ENCODE measurements around the gene ARHGAP18. TPM values are rescaled to one million over a fixed set of nuclear protein-coding genes. Genes with fewer than 3 reads are reported as not detected.

Gene ARHGAP18, protein sequence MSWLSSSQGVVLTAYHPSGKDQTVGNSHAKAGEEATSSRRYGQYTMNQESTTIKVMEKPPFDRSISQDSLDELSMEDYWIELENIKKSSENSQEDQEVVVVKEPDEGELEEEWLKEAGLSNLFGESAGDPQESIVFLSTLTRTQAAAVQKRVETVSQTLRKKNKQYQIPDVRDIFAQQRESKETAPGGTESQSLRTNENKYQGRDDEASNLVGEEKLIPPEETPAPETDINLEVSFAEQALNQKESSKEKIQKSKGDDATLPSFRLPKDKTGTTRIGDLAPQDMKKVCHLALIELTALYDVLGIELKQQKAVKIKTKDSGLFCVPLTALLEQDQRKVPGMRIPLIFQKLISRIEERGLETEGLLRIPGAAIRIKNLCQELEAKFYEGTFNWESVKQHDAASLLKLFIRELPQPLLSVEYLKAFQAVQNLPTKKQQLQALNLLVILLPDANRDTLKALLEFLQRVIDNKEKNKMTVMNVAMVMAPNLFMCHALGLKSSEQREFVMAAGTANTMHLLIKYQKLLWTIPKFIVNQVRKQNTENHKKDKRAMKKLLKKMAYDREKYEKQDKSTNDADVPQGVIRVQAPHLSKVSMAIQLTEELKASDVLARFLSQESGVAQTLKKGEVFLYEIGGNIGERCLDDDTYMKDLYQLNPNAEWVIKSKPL
- total RNA-seq: 10 to 100 TPM; 11.5 to 12.5 (median 11.8) TPM
- 26.2 TPM for total RNA-seq (2013)

DNA sequence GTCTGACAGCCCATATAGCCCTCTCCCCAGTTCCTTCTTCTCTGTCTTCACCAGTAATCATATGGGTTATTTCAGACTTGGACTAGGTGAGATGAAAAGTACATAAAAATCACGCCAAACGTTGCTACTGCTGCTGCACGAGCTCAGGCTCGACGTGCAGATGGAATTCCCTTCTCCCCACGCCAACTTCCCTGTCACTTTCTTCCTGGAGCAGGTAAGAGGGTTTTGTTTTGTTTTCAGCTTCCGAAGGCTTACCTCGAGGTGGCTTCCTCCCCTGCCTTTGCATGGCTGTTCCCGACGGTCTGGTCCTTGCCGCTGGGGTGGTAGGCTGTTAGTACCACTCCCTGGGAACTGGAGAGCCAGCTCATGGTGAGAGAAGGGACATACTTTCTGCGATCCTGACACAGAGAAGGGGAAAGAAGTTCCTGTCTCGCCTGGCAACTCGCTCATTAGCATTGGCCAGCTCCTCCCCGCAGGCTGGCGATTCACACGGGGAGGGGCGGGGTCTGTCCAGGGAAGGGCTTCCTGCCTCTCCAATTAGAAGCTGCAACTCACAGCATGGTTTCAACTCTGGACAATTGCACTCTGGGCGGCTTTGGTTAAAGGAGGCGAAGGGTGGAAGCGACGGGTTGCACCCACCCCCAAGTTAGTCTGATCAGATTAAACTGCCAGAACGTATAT, at the start of gene ARHGAP18:
TSS of gene ARHGAP18 (minus strand) at position 409 of the 681 bp plus-strand sequence. CDS start at position 368, 41 bp downstream.
- ATAC-seq (peak; percentile 95 to 97 (median 95)), DNase-seq (peak; percentile 65 to 80)
- under 1% methylated on average over 18 of the region's 23 CpGs for WGBS (ENCODE audit: insufficient coverage)
- Mint-ChIP-seq H3K27ac (peak within 1 kb of the TSS; percentile 91 to 95), H3K9me3 (no peaks in the 10 kb centered on the region), H3K27me3 (ENCODE audit: low read depth in 2 of 2) (peaks cover 0 to 3% of the 10 kb centered on the region in 2 donors), H3K4me1 (peaks cover 46 to 48% of the 10 kb centered on the region in 2 donors), H3K4me3 (peak within 1 kb of the TSS; percentile 99), H3K36me3 (no peaks in the 10 kb centered on the region)
- TF ChIP-seq, protein P1, sequence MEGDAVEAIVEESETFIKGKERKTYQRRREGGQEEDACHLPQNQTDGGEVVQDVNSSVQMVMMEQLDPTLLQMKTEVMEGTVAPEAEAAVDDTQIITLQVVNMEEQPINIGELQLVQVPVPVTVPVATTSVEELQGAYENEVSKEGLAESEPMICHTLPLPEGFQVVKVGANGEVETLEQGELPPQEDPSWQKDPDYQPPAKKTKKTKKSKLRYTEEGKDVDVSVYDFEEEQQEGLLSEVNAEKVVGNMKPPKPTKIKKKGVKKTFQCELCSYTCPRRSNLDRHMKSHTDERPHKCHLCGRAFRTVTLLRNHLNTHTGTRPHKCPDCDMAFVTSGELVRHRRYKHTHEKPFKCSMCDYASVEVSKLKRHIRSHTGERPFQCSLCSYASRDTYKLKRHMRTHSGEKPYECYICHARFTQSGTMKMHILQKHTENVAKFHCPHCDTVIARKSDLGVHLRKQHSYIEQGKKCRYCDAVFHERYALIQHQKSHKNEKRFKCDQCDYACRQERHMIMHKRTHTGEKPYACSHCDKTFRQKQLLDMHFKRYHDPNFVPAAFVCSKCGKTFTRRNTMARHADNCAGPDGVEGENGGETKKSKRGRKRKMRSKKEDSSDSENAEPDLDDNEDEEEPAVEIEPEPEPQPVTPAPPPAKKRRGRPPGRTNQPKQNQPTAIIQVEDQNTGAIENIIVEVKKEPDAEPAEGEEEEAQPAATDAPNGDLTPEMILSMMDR (IDR thresholded peaks at IDR 0.05): no peak
- Histone ChIP-seq H3K4me3 (ENCODE audit: low read length) (peak within 1 kb of the TSS; percentile 61), H3K27ac (ENCODE audit: low read length) (peak within 1 kb of the TSS; percentile 48), H3K27me3 (ENCODE audit: control insufficient read depth, insufficient read depth, low read length) (no peaks in the 10 kb centered on the region), H3K9me3 (ENCODE audit: control insufficient read depth, insufficient read depth, low read length) (no peaks in the 10 kb centered on the region), H3K36me3 (ENCODE audit: control insufficient read depth, insufficient read depth, low read length) (no peaks in the 10 kb centered on the region), H3K4me1 (ENCODE audit: control insufficient read depth, insufficient read depth, low read length) (peaks cover 17% of the 10 kb centered on the region)
- intact Hi-C loops (cut with micrococcal nuclease): loop anchor here (2.0 kb wide), 1 partner anchor 23 kb away; no protein-coding TSS in a partner anchor

DNA sequence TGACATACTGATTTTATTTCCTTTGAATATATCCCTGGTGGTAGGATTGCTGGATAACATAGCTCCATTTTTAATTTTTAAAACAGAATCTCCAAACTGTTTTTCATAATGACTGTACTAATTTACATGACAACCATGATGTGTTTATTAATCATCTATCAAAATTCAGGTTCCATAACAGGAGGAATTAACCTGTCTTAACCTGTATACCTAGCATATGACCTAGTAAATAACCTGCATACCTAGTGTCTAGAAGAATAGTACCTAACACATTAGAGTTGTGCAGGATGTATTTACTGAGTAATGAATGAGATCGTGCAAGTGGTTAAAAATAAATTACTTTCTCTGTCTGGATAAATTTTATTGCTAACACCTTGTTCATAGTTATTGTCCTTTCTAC, 45.8 kb upstream of the ARHGAP18 start:
- WGBS (ENCODE audit: insufficient coverage): no CpG with 5 or more reads among the region's 1 CpG
- ATAC-seq (no peak), DNase-seq (no peak)
- no peak overlapping the region for H3K4me3 Mint-ChIP-seq
- Histone ChIP-seq H3K4me3 (ENCODE audit: low read length) (no peak overlapping the region), H3K27ac (ENCODE audit: low read length) (no peak overlapping the region), H3K4me1 (ENCODE audit: control insufficient read depth, insufficient read depth, low read length) (peaks cover 3% of the 10 kb centered on the region), H3K27me3 (ENCODE audit: control insufficient read depth, insufficient read depth, low read length) (no peaks in the 10 kb centered on the region), H3K36me3 (ENCODE audit: control insufficient read depth, insufficient read depth, low read length) (no peaks in the 10 kb centered on the region), H3K9me3 (ENCODE audit: control insufficient read depth, insufficient read depth, low read length) (no peaks in the 10 kb centered on the region)
- H3K9me3 Mint-ChIP-seq: no peaks in the 10 kb centered on the region
- TF ChIP-seq, protein P1 (IDR thresholded peaks at IDR 0.05): no peak
- H3K27ac Mint-ChIP-seq: no peak overlapping the region
- H3K4me1 Mint-ChIP-seq: peaks cover 10% of the 10 kb centered on the region in 2 donors
- H3K36me3 Mint-ChIP-seq: no peaks in the 10 kb centered on the region
- intact Hi-C loops (cut with micrococcal nuclease): no loop called here
- peaks cover 3 to 7% of the 10 kb centered on the region in 2 donors for H3K27me3 Mint-ChIP-seq (ENCODE audit: low read depth in 2 of 2)

DNA sequence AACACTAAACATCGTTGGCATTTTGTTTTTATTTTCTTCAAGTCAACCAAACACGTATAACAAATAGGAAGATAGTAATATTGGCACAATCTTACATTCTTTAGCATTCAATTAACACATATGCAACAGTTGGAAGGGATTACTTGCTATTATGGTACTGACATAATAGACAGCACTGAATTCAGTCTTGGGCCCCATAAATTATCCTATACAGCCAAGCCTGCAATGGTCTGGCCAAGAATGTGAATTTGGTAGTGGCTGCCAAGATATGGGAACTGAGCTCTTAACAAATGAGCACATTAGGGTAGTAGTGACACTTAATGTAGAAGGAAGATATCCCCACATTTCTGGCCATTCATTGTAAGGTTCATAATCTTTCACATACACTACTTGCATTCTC, 44.8 kb upstream of the ARHGAP18 start:
- no peaks in the 10 kb centered on the region for H3K27me3 ChIP-seq (ENCODE audit: control insufficient read depth, insufficient read depth, low read length)
- no peak overlapping the region for H3K4me3 ChIP-seq (ENCODE audit: low read length)
- no peaks in the 10 kb centered on the region for H3K36me3 ChIP-seq (ENCODE audit: control insufficient read depth, insufficient read depth, low read length)
- Mint-ChIP-seq H3K4me3 (no peak overlapping the region), H3K9me3 (no peaks in the 10 kb centered on the region), H3K27me3 (ENCODE audit: low read depth in 2 of 2) (no peaks in the 10 kb centered on the region), H3K27ac (no peak overlapping the region), H3K4me1 (peaks cover 17 to 18% of the 10 kb centered on the region in 2 donors), H3K36me3 (no peaks in the 10 kb centered on the region)
- no peak for DNase-seq
- no CpG with 5 or more reads among the region's 2 CpGs for WGBS (ENCODE audit: insufficient coverage)
- H3K27ac ChIP-seq (ENCODE audit: low read length): no peak overlapping the region
- intact Hi-C loops (cut with micrococcal nuclease): no loop called here
- H3K4me1 ChIP-seq (ENCODE audit: control insufficient read depth, insufficient read depth, low read length): peaks cover 12% of the 10 kb centered on the region
- TF ChIP-seq, protein P1 (IDR thresholded peaks at IDR 0.05): no peak
- H3K9me3 ChIP-seq (ENCODE audit: control insufficient read depth, insufficient read depth, low read length): no peaks in the 10 kb centered on the region
- no peak for ATAC-seq
